CD4-positive, alpha-beta T cell treated with Interferon alpha-2 for 1 hour (primary cell): ENCODE data around the gene HSPA9.

Experiments used
- DNase-seq, 2 donors: peaks; one replicate each; pipeline ENCODE4 v3.0.0-alpha.2; 2020 to 2022

Gene HSPA9

GRCh38 chr5:138557677-138558076, 17.5 kb downstream of the HSPA9 start:
- no peak for DNase-seq

- DNase-seq: no peak
Measured at GRCh38 chr5:138554143-138554542, 21.1 kb downstream of the HSPA9 start.

GRCh38 chr5:138553437-138554095, 21.6 kb downstream of the HSPA9 start:
- DNase-seq: no peak

- DNase-seq: no peak
Measured at GRCh38 chr5:138552657-138553056, 22.5 kb downstream of the HSPA9 start.

GRCh38 chr5:138549414-138549813, 25.8 kb downstream of the HSPA9 start:
- no peak for DNase-seq

- no peak for DNase-seq
Measured at GRCh38 chr5:138545919-138546562, 29.2 kb downstream of the HSPA9 start.

GRCh38 chr5:138544181-138545134, 30.7 kb downstream of the HSPA9 start:
- DNase-seq: peak in 1 of 2 donors; percentile 24

GRCh38 chr5:138543730-138544104, 31.5 kb downstream of the HSPA9 start:
- no peak for DNase-seq

- peak; percentile 100 for DNase-seq
Measured at GRCh38 chr5:138542956-138543729, 32.1 kb downstream of the HSPA9 start, which contains the start of gene ETF1. ETF1 (minus strand) TSS chr5:138543236; CDS start chr5:138542918, 318 bp downstream.

GRCh38 chr5:138542180-138542955, 32.8 kb downstream of the HSPA9 start:
- no peak for DNase-seq

GRCh38 chr5:138541511-138542179, 33.6 kb downstream of the HSPA9 start:
- no peak for DNase-seq

GRCh38 chr5:138539791-138540190, 35.4 kb downstream of the HSPA9 start:
- no peak for DNase-seq

- DNase-seq: no peak
Measured at GRCh38 chr5:138538943-138539627, 36.1 kb downstream of the HSPA9 start.

GRCh38 chr5:138536665-138537315, 38.4 kb downstream of the HSPA9 start:
- peak in 1 of 2 donors; percentile 30 for DNase-seq

- DNase-seq: no peak
Measured at GRCh38 chr5:138536215-138536614, 39.0 kb downstream of the HSPA9 start.

- no peak for DNase-seq
Measured at GRCh38 chr5:138533973-138534941, 40.9 kb downstream of the HSPA9 start.

- DNase-seq: no peak
Measured at GRCh38 chr5:138529812-138530211, 45.4 kb downstream of the HSPA9 start.

- DNase-seq: no peak
Measured at GRCh38 chr5:138528744-138529469, 46.3 kb downstream of the HSPA9 start.
